HEK293 (cell line): ENCODE data around the gene RPS23.

Experiments used
- CTCF ChIA-PET: fragments of 350-600 bp; formaldehyde crosslinking; extraction: SDS; loops from one replicate; lab custom pipeline; 2021; ENCODE audit warnings: antibody characterized with exemption; lab: Yijun Ruan, JAX
- POLR2A ChIA-PET: fragments of 300-600 bp; formaldehyde crosslinking; extraction: SDS; loops from one replicate; lab custom pipeline; 2020; ENCODE audit warnings: antibody characterized with exemption, inconsistent platforms; lab: Yijun Ruan, JAX
- H3K27ac ChIP-seq: fragments of 200-500 bp; sonication (Bioruptor generic); 2 replicates; pipeline ENCODE4 v1.5.1; 2014; ENCODE audit warnings: low read depth, low read length, control low read depth, inconsistent platforms; ENCODE audit errors: extremely low read depth
- H3K36me3 ChIP-seq, 2 experiments: fragments of 200-500 bp in 1 of 2; sonication (Bioruptor generic) in 1 of 2; 1 replicate in 1 of 2; 2 replicates in 1 of 2; pipeline ENCODE4 v1.5.1; 2014 to 2017; ENCODE audit warnings: inconsistent platforms in 2 of 2, low read length in 2 of 2; ENCODE audit not compliant: control insufficient read depth in 2 of 2, insufficient read depth in 1 of 2
- H3K4me1 ChIP-seq: fragments of 200-500 bp; sonication (Bioruptor generic); 2 replicates; pipeline ENCODE4 v1.5.1; 2014; ENCODE audit warnings: mild to moderate bottlenecking, low read length, inconsistent platforms; ENCODE audit not compliant: control insufficient read depth, insufficient read depth
- H3K4me3 ChIP-seq: 2 replicates; pipeline ENCODE4 v1.5.1; 2011; ENCODE audit warnings: low read depth, mild to moderate bottlenecking, control low read depth, low read length, moderate library complexity
- H3K9me3 ChIP-seq: fragments of 200-500 bp; sonication (Bioruptor generic); 2 replicates; pipeline ENCODE4 v1.5.1; 2014; ENCODE audit warnings: low read depth, low read length, inconsistent platforms; ENCODE audit not compliant: control insufficient read depth, insufficient read depth
- GFI1B ChIP-seq: fragments of 450-650 bp; formaldehyde crosslinking; IDR thresholded peaks from 2 replicates; pipeline ENCODE4 v1.5.1; 2016; ENCODE audit warnings: missing biosample characterization, missing genetic modification characterization
- IKZF3 ChIP-seq: fragments of 450-650 bp; IDR thresholded peaks from 2 replicates; pipeline ENCODE4 v1.5.0; 2018; ENCODE audit warnings: missing biosample characterization, mild to moderate bottlenecking, missing genetic modification characterization, moderate library complexity
- KLF9 ChIP-seq: fragments of 450-650 bp; formaldehyde crosslinking; IDR thresholded peaks from 2 replicates; pipeline ENCODE4 v1.5.1; 2016; ENCODE audit warnings: missing biosample characterization, missing genetic modification characterization, low read depth
- MYNN ChIP-seq: fragments of 450-650 bp; formaldehyde crosslinking; IDR thresholded peaks from 2 replicates; pipeline ENCODE4 v1.5.1; 2016; ENCODE audit warnings: missing biosample characterization, missing genetic modification characterization, borderline replicate concordance
- OVOL3 ChIP-seq: fragments of 450-650 bp; formaldehyde crosslinking; IDR thresholded peaks from 2 replicates; pipeline ENCODE4 v1.5.1; 2016; ENCODE audit warnings: missing biosample characterization, missing genetic modification characterization
- PRDM1 ChIP-seq: fragments of 450-650 bp; formaldehyde crosslinking; IDR thresholded peaks from 2 replicates; pipeline ENCODE4; 2016; ENCODE audit warnings: missing biosample characterization, missing genetic modification characterization
- REPIN1 ChIP-seq: fragments of 450-650 bp; formaldehyde crosslinking; IDR thresholded peaks from 2 replicates; pipeline ENCODE4 v1.5.1; 2017; ENCODE audit warnings: missing biosample characterization, missing genetic modification characterization, low read depth
- ZBTB21 ChIP-seq: fragments of 450-650 bp; formaldehyde crosslinking; IDR thresholded peaks from 2 replicates; pipeline ENCODE4 v1.5.1; 2017; ENCODE audit warnings: missing biosample characterization, missing genetic modification characterization
- ZNF133 ChIP-seq: fragments of 450-650 bp; formaldehyde crosslinking; IDR thresholded peaks from 2 replicates; pipeline ENCODE4 v1.5.1; 2016; ENCODE audit warnings: missing biosample characterization, missing genetic modification characterization
- ZNF138 ChIP-seq: fragments of 450-650 bp; formaldehyde crosslinking; IDR thresholded peaks from 2 replicates; pipeline ENCODE4 v1.5.1; 2016; ENCODE audit warnings: missing biosample characterization, missing genetic modification characterization, borderline replicate concordance
- ZNF140 ChIP-seq: fragments of 450-650 bp; formaldehyde crosslinking; IDR thresholded peaks from 2 replicates; pipeline ENCODE4 v1.5.1; 2016; ENCODE audit warnings: missing biosample characterization, missing genetic modification characterization
- ZNF146 ChIP-seq: fragments of 450-650 bp; formaldehyde crosslinking; IDR thresholded peaks from 2 replicates; pipeline ENCODE4 v1.5.1; 2016; ENCODE audit warnings: missing biosample characterization, missing genetic modification characterization
- ZNF169 ChIP-seq: fragments of 450-650 bp; formaldehyde crosslinking; IDR thresholded peaks from 2 replicates; pipeline ENCODE4 v1.5.1; 2016; ENCODE audit warnings: missing biosample characterization, missing genetic modification characterization
- ZNF2 ChIP-seq: fragments of 450-650 bp; formaldehyde crosslinking; IDR thresholded peaks from 2 replicates; pipeline ENCODE4 v1.5.1; 2016; ENCODE audit warnings: missing biosample characterization, missing genetic modification characterization
- ZNF23 ChIP-seq: fragments of 450-650 bp; formaldehyde crosslinking; IDR thresholded peaks from 2 replicates; pipeline ENCODE4 v1.5.1; 2016; ENCODE audit warnings: missing biosample characterization, missing genetic modification characterization, borderline replicate concordance
- ZNF311 ChIP-seq: fragments of 450-650 bp; formaldehyde crosslinking; IDR thresholded peaks from 2 replicates; pipeline ENCODE4 v1.5.1; 2017; ENCODE audit warnings: missing biosample characterization, missing genetic modification characterization, borderline replicate concordance
- ZNF366 ChIP-seq: fragments of 450-650 bp; formaldehyde crosslinking; conservative IDR thresholded peaks from 2 replicates; pipeline ENCODE4 v1.5.1; 2016; ENCODE audit warnings: missing biosample characterization, missing genetic modification characterization
- ZNF423 ChIP-seq: fragments of 450-650 bp; formaldehyde crosslinking; IDR thresholded peaks from 2 replicates; pipeline ENCODE4 v1.5.1; 2016; ENCODE audit warnings: missing biosample characterization, missing genetic modification characterization
- ZNF426 ChIP-seq: fragments of 450-650 bp; formaldehyde crosslinking; IDR thresholded peaks from 2 replicates; pipeline ENCODE4 v1.5.1; 2017; ENCODE audit warnings: missing biosample characterization, missing genetic modification characterization, mild to moderate bottlenecking, inconsistent platforms, moderate library complexity
- ZNF555 ChIP-seq: fragments of 450-650 bp; formaldehyde crosslinking; conservative IDR thresholded peaks from 2 replicates; pipeline ENCODE4 v1.5.1; 2017; ENCODE audit warnings: missing biosample characterization, mild to moderate bottlenecking, missing genetic modification characterization, inconsistent platforms
- ZNF600 ChIP-seq: fragments of 450-650 bp; formaldehyde crosslinking; IDR thresholded peaks from 2 replicates; pipeline ENCODE4 v1.5.1; 2016; ENCODE audit warnings: missing biosample characterization, missing genetic modification characterization
- ZNF624 ChIP-seq: fragments of 450-650 bp; formaldehyde crosslinking; IDR thresholded peaks from 2 replicates; pipeline ENCODE4 v1.5.1; 2017; ENCODE audit warnings: missing biosample characterization, missing genetic modification characterization
- ZNF626 ChIP-seq: fragments of 450-650 bp; sonication (Bioruptor Pico); formaldehyde crosslinking; IDR thresholded peaks from 2 replicates; pipeline ENCODE4 v1.5.1; 2018; ENCODE audit warnings: missing biosample characterization, missing genetic modification characterization, inconsistent platforms
- ZNF660 ChIP-seq: fragments of 450-650 bp; IDR thresholded peaks from 2 replicates; pipeline ENCODE4 v1.5.1; 2018; ENCODE audit warnings: missing biosample characterization, mild to moderate bottlenecking, missing genetic modification characterization
- ZNF777 ChIP-seq: fragments of 450-650 bp; formaldehyde crosslinking; IDR thresholded peaks from 2 replicates; pipeline ENCODE4 v1.5.1; 2017; ENCODE audit warnings: missing biosample characterization, missing genetic modification characterization, borderline replicate concordance
- ZNF837 ChIP-seq: fragments of 450-650 bp; formaldehyde crosslinking; IDR thresholded peaks from 2 replicates; pipeline ENCODE4 v1.5.1; 2016; ENCODE audit warnings: missing biosample characterization, missing genetic modification characterization
- ZNF843 ChIP-seq: fragments of 450-650 bp; formaldehyde crosslinking; IDR thresholded peaks from 2 replicates; pipeline ENCODE4 v1.5.1; 2016; ENCODE audit warnings: missing biosample characterization, missing genetic modification characterization
- ZSCAN16 ChIP-seq: fragments of 450-650 bp; formaldehyde crosslinking; IDR thresholded peaks from 2 replicates; pipeline ENCODE4 v1.5.1; 2016; ENCODE audit warnings: missing biosample characterization, missing genetic modification characterization
- ZSCAN23 ChIP-seq: fragments of 450-650 bp; formaldehyde crosslinking; IDR thresholded peaks from 2 replicates; pipeline ENCODE4 v1.5.1; 2016; ENCODE audit warnings: missing biosample characterization, missing genetic modification characterization
- TF ChIP-seq, protein P1 (sequence below): fragments of 450-650 bp; formaldehyde crosslinking; conservative IDR thresholded peaks from 2 replicates; pipeline ENCODE4 v1.5.1; 2016; ENCODE audit warnings: low read depth, missing biosample characterization, missing genetic modification characterization
- TF ChIP-seq, protein P2 (sequence below): fragments of 450-650 bp; formaldehyde crosslinking; IDR thresholded peaks from 2 replicates; pipeline ENCODE4 v1.5.1; 2017; ENCODE audit warnings: missing biosample characterization, missing genetic modification characterization
- TF ChIP-seq, protein P3 (sequence below): sonication (generic); formaldehyde crosslinking; IDR thresholded peaks from 2 replicates; pipeline ENCODE4 v1.8.1; 2022; ENCODE audit warnings: mild to moderate bottlenecking, moderate library complexity, missing genetic modification reagents

RPS23 gene

DNA sequence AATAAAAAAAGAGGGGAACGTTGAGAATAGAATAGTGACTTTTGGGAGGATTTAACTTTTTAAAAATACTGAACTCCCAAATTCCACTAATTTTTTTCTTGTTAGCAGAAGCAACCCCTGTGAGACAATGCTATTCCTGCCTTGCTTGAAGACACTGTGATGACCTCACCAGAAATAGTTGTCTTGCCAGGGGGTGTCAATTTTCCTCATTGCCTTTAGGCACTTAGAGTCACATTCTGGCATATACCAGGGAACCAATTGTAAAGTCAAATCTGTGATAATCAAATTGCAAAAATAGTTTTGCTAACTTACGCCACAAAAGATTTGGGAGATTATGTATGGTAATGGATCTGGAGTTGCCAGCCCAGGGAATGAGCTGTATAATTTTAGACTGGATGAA lies 42.8 kb upstream of the RPS23 start:
- Histone ChIP-seq H3K4me1 (no peaks in the 10 kb centered on the region), H3K27ac (no peak overlapping the region), H3K36me3 (no peaks in the 10 kb centered on the region), H3K4me3 (no peak overlapping the region), H3K9me3 (no peaks in the 10 kb centered on the region)
- ChIA-PET POLR2A (no interaction called here), CTCF (no interaction called here)
- TF ChIP-seq ZNF140 (tag by site-specific recombination) (no peak), ZSCAN23 (tag by site-specific recombination) (no peak), ZNF366 (no peak), ZNF843 (tag by site-specific recombination) (no peak), ZNF311 (tag by site-specific recombination) (no peak), ZBTB21 (tag by site-specific recombination) (no peak), ZNF138 (tag by site-specific recombination) (no peak), KLF9 (tag by site-specific recombination) (no peak), MYNN (tag by site-specific recombination) (no peak), ZNF837 (tag by site-specific recombination) (no peak), ZNF555 (tag by site-specific recombination) (no peak), ZNF626 (tag by site-specific recombination) (no peak), PRDM1 (tag by site-specific recombination) (no peak), OVOL3 (no peak), REPIN1 (tag by site-specific recombination) (no peak), ZSCAN16 (tag by site-specific recombination) (no peak), ZNF146 (no peak), ZNF133 (tag by site-specific recombination) (no peak)
- TF ChIP-seq, protein P1, sequence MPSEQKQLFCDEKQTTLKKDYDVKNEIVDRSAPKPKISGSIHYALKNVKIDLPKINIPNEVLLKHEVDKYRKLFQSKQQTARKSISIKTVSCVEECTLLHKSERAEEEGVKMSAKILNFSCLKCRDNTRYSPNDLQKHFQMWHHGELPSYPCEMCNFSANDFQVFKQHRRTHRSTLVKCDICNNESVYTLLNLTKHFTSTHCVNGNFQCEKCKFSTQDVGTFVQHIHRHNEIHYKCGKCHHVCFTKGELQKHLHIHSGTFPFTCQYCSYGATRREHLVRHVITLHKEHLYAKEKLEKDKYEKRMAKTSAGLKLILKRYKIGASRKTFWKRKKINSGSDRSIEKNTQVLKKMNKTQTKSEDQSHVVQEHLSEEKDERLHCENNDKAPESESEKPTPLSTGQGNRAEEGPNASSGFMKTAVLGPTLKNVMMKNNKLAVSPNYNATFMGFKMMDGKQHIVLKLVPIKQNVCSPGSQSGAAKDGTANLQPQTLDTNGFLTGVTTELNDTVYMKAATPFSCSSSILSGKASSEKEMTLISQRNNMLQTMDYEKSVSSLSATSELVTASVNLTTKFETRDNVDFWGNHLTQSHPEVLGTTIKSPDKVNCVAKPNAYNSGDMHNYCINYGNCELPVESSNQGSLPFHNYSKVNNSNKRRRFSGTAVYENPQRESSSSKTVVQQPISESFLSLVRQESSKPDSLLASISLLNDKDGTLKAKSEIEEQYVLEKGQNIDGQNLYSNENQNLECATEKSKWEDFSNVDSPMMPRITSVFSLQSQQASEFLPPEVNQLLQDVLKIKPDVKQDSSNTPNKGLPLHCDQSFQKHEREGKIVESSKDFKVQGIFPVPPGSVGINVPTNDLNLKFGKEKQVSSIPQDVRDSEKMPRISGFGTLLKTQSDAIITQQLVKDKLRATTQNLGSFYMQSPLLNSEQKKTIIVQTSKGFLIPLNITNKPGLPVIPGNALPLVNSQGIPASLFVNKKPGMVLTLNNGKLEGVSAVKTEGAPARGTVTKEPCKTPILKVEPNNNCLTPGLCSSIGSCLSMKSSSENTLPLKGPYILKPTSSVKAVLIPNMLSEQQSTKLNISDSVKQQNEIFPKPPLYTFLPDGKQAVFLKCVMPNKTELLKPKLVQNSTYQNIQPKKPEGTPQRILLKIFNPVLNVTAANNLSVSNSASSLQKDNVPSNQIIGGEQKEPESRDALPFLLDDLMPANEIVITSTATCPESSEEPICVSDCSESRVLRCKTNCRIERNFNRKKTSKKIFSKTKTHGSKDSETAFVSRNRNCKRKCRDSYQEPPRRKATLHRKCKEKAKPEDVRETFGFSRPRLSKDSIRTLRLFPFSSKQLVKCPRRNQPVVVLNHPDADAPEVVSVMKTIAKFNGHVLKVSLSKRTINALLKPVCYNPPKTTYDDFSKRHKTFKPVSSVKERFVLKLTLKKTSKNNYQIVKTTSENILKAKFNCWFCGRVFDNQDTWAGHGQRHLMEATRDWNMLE (tag by site-specific recombination), result no peak
- TF ChIP-seq, protein P2, sequence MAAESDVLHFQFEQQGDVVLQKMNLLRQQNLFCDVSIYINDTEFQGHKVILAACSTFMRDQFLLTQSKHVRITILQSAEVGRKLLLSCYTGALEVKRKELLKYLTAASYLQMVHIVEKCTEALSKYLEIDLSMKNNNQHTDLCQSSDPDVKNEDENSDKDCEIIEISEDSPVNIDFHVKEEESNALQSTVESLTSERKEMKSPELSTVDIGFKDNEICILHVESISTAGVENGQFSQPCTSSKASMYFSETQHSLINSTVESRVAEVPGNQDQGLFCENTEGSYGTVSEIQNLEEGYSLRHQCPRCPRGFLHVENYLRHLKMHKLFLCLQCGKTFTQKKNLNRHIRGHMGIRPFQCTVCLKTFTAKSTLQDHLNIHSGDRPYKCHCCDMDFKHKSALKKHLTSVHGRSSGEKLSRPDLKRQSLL, result no peak

DNA sequence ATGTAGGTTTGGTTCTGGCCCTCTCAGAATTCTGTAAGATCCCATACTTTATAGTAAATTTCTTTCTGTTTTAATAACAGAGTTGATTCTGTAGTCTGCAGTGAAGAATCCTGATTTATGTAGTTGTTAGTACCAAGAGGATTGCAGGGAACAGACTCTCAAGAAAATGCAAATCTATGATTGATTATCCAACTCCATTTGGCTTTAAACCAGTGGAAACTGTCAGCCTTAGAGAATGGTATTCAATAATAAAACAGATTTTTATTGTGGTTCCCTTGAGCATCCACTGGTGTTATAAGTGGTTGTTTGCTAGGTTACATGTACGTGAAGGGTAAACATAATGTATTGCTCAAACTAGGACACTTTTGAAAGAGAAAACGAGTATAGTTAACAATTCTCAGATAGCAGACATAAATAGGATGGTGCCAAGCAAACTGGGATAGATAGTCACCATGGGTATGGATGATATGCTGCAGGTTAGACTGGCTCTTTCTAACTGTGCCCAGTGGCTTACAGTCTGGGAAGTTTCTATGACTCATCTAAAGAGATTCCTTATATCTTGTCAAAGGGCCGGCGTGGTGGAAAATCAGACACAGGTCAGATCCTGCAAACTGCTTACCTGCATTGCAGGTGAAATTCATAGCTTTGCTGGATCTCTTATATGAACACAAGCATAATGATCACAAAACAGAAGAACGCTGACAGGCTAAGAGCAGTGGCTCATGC lies 41.7 kb upstream of the RPS23 start:
- POLR2A ChIA-PET, result no interaction called here
- CTCF ChIA-PET, result no interaction called here
- no peaks in the 10 kb centered on the region for H3K36me3 ChIP-seq
- H3K9me3 ChIP-seq, result no peaks in the 10 kb centered on the region
- no peaks in the 10 kb centered on the region for H3K4me1 ChIP-seq
- H3K27ac ChIP-seq, result no peak overlapping the region
- no peak overlapping the region for H3K4me3 ChIP-seq
- TF ChIP-seq GFI1B (tag by site-specific recombination), result no peak
- no peak for TF ChIP-seq ZNF169
- TF ChIP-seq ZNF426, result no peak
- TF ChIP-seq ZNF23 (tag by site-specific recombination), result no peak
- TF ChIP-seq, protein P3, sequence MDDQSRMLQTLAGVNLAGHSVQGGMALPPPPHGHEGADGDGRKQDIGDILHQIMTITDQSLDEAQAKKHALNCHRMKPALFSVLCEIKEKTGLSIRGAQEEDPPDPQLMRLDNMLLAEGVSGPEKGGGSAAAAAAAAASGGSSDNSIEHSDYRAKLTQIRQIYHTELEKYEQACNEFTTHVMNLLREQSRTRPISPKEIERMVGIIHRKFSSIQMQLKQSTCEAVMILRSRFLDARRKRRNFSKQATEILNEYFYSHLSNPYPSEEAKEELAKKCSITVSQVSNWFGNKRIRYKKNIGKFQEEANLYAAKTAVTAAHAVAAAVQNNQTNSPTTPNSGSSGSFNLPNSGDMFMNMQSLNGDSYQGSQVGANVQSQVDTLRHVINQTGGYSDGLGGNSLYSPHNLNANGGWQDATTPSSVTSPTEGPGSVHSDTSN (CRISPR knock-in tag), result no peak
- TF ChIP-seq ZNF600, result no peak
- TF ChIP-seq ZNF2 (tag by site-specific recombination), result no peak
- TF ChIP-seq ZNF624, result no peak
- TF ChIP-seq ZNF311 (tag by site-specific recombination), result no peak
- no peak for TF ChIP-seq IKZF3 (tag by site-specific recombination)
- no peak for TF ChIP-seq ZNF660
- no peak for TF ChIP-seq ZNF423 (tag by site-specific recombination)
- no peak for TF ChIP-seq ZNF777 (tag by site-specific recombination)
